ENCODE data around the gene MEPCE. TPM values are rescaled to one million over a fixed set of nuclear protein-coding genes. Genes with fewer than 3 reads are reported as not detected.
"Not testable (repeated sequence)": the region's sequence is repeated elsewhere in the genome, so short reads cannot be mapped to it uniquely, and the experiment has no call there.

Gene MEPCE
- total RNA-seq (2021; ENCODE audit: unreplicated experiment) (72.1 TPM), Bru-seq, nascent RNA (percentile 94 among the genes with signal in this experiment), BruChase-seq, experiment 1, labeled RNA remaining after a 2-hour chase (percentile 99 among the genes with signal in this experiment), BruChase-seq, experiment 2, labeled RNA remaining after a 6-hour chase (percentile 93 among the genes with signal in this experiment)
- polyA plus RNA-seq (2012; ENCODE audit: insufficient read length), result 77.1 TPM
- long read RNA-seq, transcript MEPCE-201 (4 exons, 3,030 nt), result major isoform, 72 of 92 reads
- long read RNA-seq, partial matches to known transcripts, result 4 of 92 reads
- long read RNA-seq, other reads (novel, unspliced or antisense), result 14 of 92 reads

GRCh38 chr7:100429637-100430492 is at the start of gene MEPCE:
TSS of gene MEPCE (plus strand) at chr7:100429831. CDS start at chr7:100430019, 188 bp downstream.
- intact Hi-C loops (cut with micrococcal nuclease; ENCODE audit: unreplicated experiment), result no loop called here
- TSS peak; percentile 88 for BruUV-seq (replicated peaks)

GRCh38 chr7:100380196-100380595 is 49.4 kb upstream of the MEPCE start:
- no peak overlapping the region for H3K27ac ChIP-seq (ENCODE audit: low read length)
- no peaks in the 10 kb centered on the region for H3K36me3 ChIP-seq (ENCODE audit: control insufficient read depth, insufficient read depth, low read length)
- intact Hi-C loops (cut with micrococcal nuclease; ENCODE audit: unreplicated experiment), result no loop called here
- DNase-seq (ENCODE audit: low read depth, low spot score) (no peak), ATAC-seq (no peak)
- H3K4me1 ChIP-seq (ENCODE audit: control insufficient read depth, insufficient read depth, low read length), result no peaks in the 10 kb centered on the region
- no peak overlapping the region for H3K4me3 ChIP-seq (ENCODE audit: low read depth in 2 of 2, low read length in 2 of 2)
- no TSS peak for BruUV-seq (replicated peaks)
- ChIA-PET POLR2A (no interaction called here), CTCF (no interaction called here)
- no peaks in the 10 kb centered on the region for H3K9me3 ChIP-seq (ENCODE audit: control insufficient read depth, insufficient read depth, low read depth, low read length)
- in situ Hi-C loops (cut with HindIII; ENCODE audit: low pct_unique_long_range_greater_than_20kb, low sequenced_read_pairs), result no loop called here
- TF ChIP-seq CTCF (IDR thresholded peaks at IDR 0.05) (no peak), REST (IDR thresholded peaks at IDR 0.05; ENCODE audit: insufficient read depth in 1 of 2, low read depth in 2 of 2, low read length in 1 of 2) (no peak), TCF7L2 (IDR thresholded peaks at IDR 0.05; ENCODE audit: low read depth, low read length) (no peak), SIN3A (IDR thresholded peaks at IDR 0.05; ENCODE audit: borderline replicate concordance, insufficient read depth, low read depth, low read length) (no peak), POLR2AphosphoS5 (IDR thresholded peaks at IDR 0.05; ENCODE audit: low read depth, low read length) (no peak)
- no peaks in the 10 kb centered on the region for H3K27me3 ChIP-seq (ENCODE audit: control insufficient read depth, insufficient read depth, low read length)

More at GRCh38 chr7:100429637-100430492, at the start of gene MEPCE:
- in situ Hi-C loops (cut with HindIII; ENCODE audit: low pct_unique_long_range_greater_than_20kb, low sequenced_read_pairs), result no loop called here
- Histone ChIP-seq H3K27me3 (ENCODE audit: control insufficient read depth, insufficient read depth, low read length) (no peaks in the 10 kb centered on the region), H3K27ac (ENCODE audit: low read length) (peak within 1 kb of the TSS; percentile 98), H3K36me3 (ENCODE audit: control insufficient read depth, insufficient read depth, low read length) (no peaks in the 10 kb centered on the region; the same call in 1 of the 2 replicates), H3K4me1 (ENCODE audit: control insufficient read depth, insufficient read depth, low read length) (peaks cover 43% of the 10 kb centered on the region), H3K9me3 (ENCODE audit: control insufficient read depth, insufficient read depth, low read depth, low read length) (no peaks in the 10 kb centered on the region), H3K4me3 (ENCODE audit: low read depth in 2 of 2, low read length in 2 of 2) (peak within 1 kb of the TSS; percentile 66 to 92)
- TF ChIP-seq REST (IDR thresholded peaks at IDR 0.05; ENCODE audit: insufficient read depth in 1 of 2, low read depth in 2 of 2, low read length in 1 of 2) (no peak), SIN3A (IDR thresholded peaks at IDR 0.05; ENCODE audit: borderline replicate concordance, insufficient read depth, low read depth, low read length) (0 out of 2 replicates have a peak, but pooled peaks have one; percentile 47), POLR2AphosphoS5 (IDR thresholded peaks at IDR 0.05; ENCODE audit: low read depth, low read length) (peak; percentile 15; the same call in 1 of the 2 replicates)
- POLR2A ChIA-PET, result interaction anchor here (0.5 to 0.7 kb wide), 2 partner anchors 132 to 1292 kb away, joined by 3 to 12 read pairs; no protein-coding TSS in a partner anchor
- peak; percentile 61 for ATAC-seq
- CTCF ChIA-PET, result no interaction called here
- peak; percentile 83 for DNase-seq (ENCODE audit: low read depth, low spot score)

GRCh38 chr7:100381531-100382233 is 47.9 kb upstream of the MEPCE start:
- H3K4me1 ChIP-seq (ENCODE audit: control insufficient read depth, insufficient read depth, low read length); H3K9me3 ChIP-seq (ENCODE audit: control insufficient read depth, insufficient read depth, low read depth, low read length); ATAC-seq; H3K27me3 ChIP-seq (ENCODE audit: control insufficient read depth, insufficient read depth, low read length); H3K36me3 ChIP-seq (ENCODE audit: control insufficient read depth, insufficient read depth, low read length); DNase-seq (ENCODE audit: low read depth, low spot score); H3K4me3 ChIP-seq (ENCODE audit: low read depth in 2 of 2, low read length in 2 of 2); in situ Hi-C loops (cut with HindIII; ENCODE audit: low pct_unique_long_range_greater_than_20kb, low sequenced_read_pairs); intact Hi-C loops (cut with micrococcal nuclease; ENCODE audit: unreplicated experiment); BruUV-seq (replicated peaks); H3K27ac ChIP-seq (ENCODE audit: low read length): not testable (repeated sequence)
- POLR2A ChIA-PET, result interaction anchor here (0.5 to 0.6 kb wide), 2 partner anchors 47 to 57 kb away, joined by 3 to 8 read pairs; partner anchors contain the start of gene ZCWPW1
- CTCF ChIA-PET, result interaction anchor here (0.7 kb wide), 1 partner anchor 10 kb away, joined by 6 read pairs; no protein-coding TSS in a partner anchor
